HepG2 (cell line): ENCODE results near the gene FKBP8. TPM values are rescaled to one million over a fixed set of nuclear protein-coding genes. Genes with fewer than 3 reads are reported as not detected.
A peak's percentile ranks its signal among the peaks of the same experiment; 100 is the strongest.

ENCODE experiments used
- DR1 ChIP-seq: sonication (generic); formaldehyde crosslinking; IDR thresholded peaks from 2 replicates; pipeline ENCODE4 v1.8.0; 2021; ENCODE audit warnings: mild to moderate bottlenecking, missing genetic modification reagents, inconsistent platforms
- HIC2 ChIP-seq: sonication (generic); formaldehyde crosslinking; IDR thresholded peaks from 2 replicates; pipeline ENCODE4 v1.9.0; 2022; ENCODE audit warnings: low read depth, missing genetic modification reagents
- HOXD1 ChIP-seq: sonication (generic); formaldehyde crosslinking; IDR thresholded peaks from 2 replicates; pipeline ENCODE4 v1.5.0; 2020; ENCODE audit warnings: missing genetic modification reagents
- LRRFIP1 ChIP-seq: sonication (generic); formaldehyde crosslinking; conservative IDR thresholded peaks from 2 replicates; pipeline ENCODE4 v1.4.0; 2020; ENCODE audit warnings: missing genetic modification reagents
- NCOA5 ChIP-seq: sonication (generic); formaldehyde crosslinking; IDR thresholded peaks from 2 replicates; pipeline ENCODE4 v1.4.0; 2020; ENCODE audit warnings: missing genetic modification reagents
- PHF20 ChIP-seq: sonication (generic); formaldehyde crosslinking; IDR thresholded peaks from 2 replicates; pipeline ENCODE4 v1.5.0; 2020; ENCODE audit warnings: mild to moderate bottlenecking, missing genetic modification reagents
- POLR2G ChIP-seq: fragments of 200-400 bp; formaldehyde crosslinking; IDR thresholded peaks from 2 replicates; pipeline ENCODE4 v1.6.1; 2018; ENCODE audit warnings: mild to moderate bottlenecking, low read depth, low read length, moderate library complexity
- RBFOX2 ChIP-seq: fragments of 200-400 bp; formaldehyde crosslinking; IDR thresholded peaks from 2 replicates; pipeline ENCODE4 v1.6.1; 2017; ENCODE audit warnings: low read depth, mild to moderate bottlenecking, low read length
- RFX5 ChIP-seq: IDR thresholded peaks from 2 replicates; pipeline ENCODE4 v1.6.1; 2011; ENCODE audit warnings: low read depth, low read length, improper control_type of control experiment
- SALL1 ChIP-seq: sonication (generic); formaldehyde crosslinking; IDR thresholded peaks from 2 replicates; pipeline ENCODE4 v1.8.0; 2022; ENCODE audit warnings: mild to moderate bottlenecking, missing genetic modification reagents
- SOX5 ChIP-seq: IDR thresholded peaks from 2 replicates; pipeline ENCODE4 v1.6.1; 2016; ENCODE audit warnings: borderline replicate concordance
- SP2 ChIP-seq: sonication (generic); formaldehyde crosslinking; IDR thresholded peaks from 2 replicates; pipeline ENCODE4 v1.5.1; 2020; ENCODE audit warnings: mild to moderate bottlenecking, missing genetic modification reagents
- ZFP36L2 ChIP-seq: sonication (generic); formaldehyde crosslinking; IDR thresholded peaks from 2 replicates; pipeline ENCODE4 v1.4.0; 2020; ENCODE audit warnings: missing genetic modification reagents
- ZNF224 ChIP-seq: sonication (generic); formaldehyde crosslinking; IDR thresholded peaks from 2 replicates; pipeline ENCODE4 v1.5.0; 2020; ENCODE audit warnings: mild to moderate bottlenecking, missing genetic modification reagents
- ZNF263 ChIP-seq: sonication (generic); formaldehyde crosslinking; IDR thresholded peaks from 2 replicates; pipeline ENCODE4 v1.4.0; 2020; ENCODE audit warnings: missing genetic modification reagents
- ZNF326 ChIP-seq: sonication (generic); formaldehyde crosslinking; IDR thresholded peaks from 2 replicates; pipeline ENCODE4 v1.4.0; 2020; ENCODE audit warnings: missing genetic modification reagents, borderline replicate concordance
- ZNF335 ChIP-seq: sonication (generic); formaldehyde crosslinking; IDR thresholded peaks from 2 replicates; pipeline ENCODE4 v1.4.0; 2020; ENCODE audit warnings: missing genetic modification reagents
- ZNF337 ChIP-seq: sonication (generic); formaldehyde crosslinking; IDR thresholded peaks from 2 replicates; pipeline ENCODE4 v1.5.1; 2020; ENCODE audit warnings: missing genetic modification reagents, low read depth, mild to moderate bottlenecking, borderline replicate concordance
- ZNF382 ChIP-seq: sonication (generic); formaldehyde crosslinking; IDR thresholded peaks from 2 replicates; pipeline ENCODE4 v1.5.0; 2020; ENCODE audit warnings: missing genetic modification reagents, mild to moderate bottlenecking, borderline replicate concordance
- ZNF446 ChIP-seq: sonication (generic); formaldehyde crosslinking; IDR thresholded peaks from 2 replicates; pipeline ENCODE4 v1.5.0; 2020; ENCODE audit warnings: mild to moderate bottlenecking, missing genetic modification reagents
- ZNF556 ChIP-seq: sonication (generic); formaldehyde crosslinking; IDR thresholded peaks from 2 replicates; pipeline ENCODE4 v1.4.0; 2020; ENCODE audit warnings: mild to moderate bottlenecking, missing genetic modification reagents, borderline replicate concordance
- ZNF576 ChIP-seq: sonication (generic); formaldehyde crosslinking; IDR thresholded peaks from 2 replicates; pipeline ENCODE4 v1.4.0; 2020; ENCODE audit warnings: mild to moderate bottlenecking, missing genetic modification reagents
- ZNF619 ChIP-seq: sonication (generic); formaldehyde crosslinking; IDR thresholded peaks from 2 replicates; pipeline ENCODE4 v1.4.0; 2020; ENCODE audit warnings: mild to moderate bottlenecking, missing genetic modification reagents
- ZNF747 ChIP-seq: sonication (generic); formaldehyde crosslinking; IDR thresholded peaks from 2 replicates; pipeline ENCODE4 v1.8.1; 2023; ENCODE audit warnings: missing genetic modification reagents, mild to moderate bottlenecking, borderline replicate concordance
- ZZZ3 ChIP-seq: sonication (generic); formaldehyde crosslinking; IDR thresholded peaks from 2 replicates; pipeline ENCODE4 v1.4.0; 2020; ENCODE audit warnings: missing genetic modification reagents, mild to moderate bottlenecking, borderline replicate concordance
- polyA plus RNA-seq, 8 experiments: library from polyadenylated mRNA; depleted of rRNA in 3 of 8; stranded (reverse) in 7 of 8; unstranded in 1 of 8; fragments of >200 nt; fragmentation: Illumina TruSeq in 4 of 8; extraction: Trizol in 4 of 8; gene quantifications; 2 replicates each; pipeline versions ENCODE4 v1.2.1 to v1.2.3, GENCODE V29; 2011 to 2016; ENCODE audit warnings: low read depth in 4 of 8, missing spikeins in 1 of 8, mixed read lengths in 1 of 8; ENCODE audit not compliant: insufficient read depth in 1 of 8
- total RNA-seq, 5 experiments: library from RNA; depleted of rRNA; stranded (reverse); fragments of >200 nt; fragmentation: Illumina TruSeq; extraction: Trizol; gene quantifications; 2 replicates each; pipeline ENCODE4 v1.2.3, GENCODE V29; 2016; ENCODE audit warnings: low read depth in 1 of 5

The FKBP8 gene
- total and polyA plus RNA-seq, 2 of the 13 experiments (the other 11 are each of a cell fraction or from before 2014, with no cell fraction given), result 81.7 to 93.9 TPM

- TF ChIP-seq HIC2 (no peak; the same call in 1 of the 2 replicates), NCOA5 (no peak), ZNF337 (CRISPR knock-in tag) (peak; percentile 54; the same call in 1 of the 2 replicates), SOX5 (peak; percentile 8; the same call in 1 of the 2 replicates), ZNF382 (CRISPR knock-in tag) (no peak), LRRFIP1 (CRISPR knock-in tag) (no peak), HOXD1 (CRISPR knock-in tag) (peak; percentile 68), ZNF747 (peak; percentile 65; the same call in 1 of the 2 replicates), DR1 (0 out of 2 replicates have a peak, but pooled peaks have one; percentile 23), RFX5 (no peak), ZNF556 (CRISPR knock-in tag) (no peak; the same call in 1 of the 2 replicates), POLR2G (peak; percentile 91), RBFOX2 (peak; percentile 95), ZZZ3 (CRISPR knock-in tag) (no peak), ZNF446 (CRISPR knock-in tag) (no peak; the same call in 1 of the 2 replicates), SALL1 (CRISPR knock-in tag) (peak; percentile 59), ZFP36L2 (no peak), ZNF576 (CRISPR knock-in tag) (0 out of 2 replicates have a peak, but pooled peaks have one; percentile 48), ZNF326 (no peak), PHF20 (peak; percentile 75), ZNF224 (CRISPR knock-in tag) (no peak), ZNF263 (CRISPR knock-in tag) (no peak; the same call in 1 of the 2 replicates), ZNF619 (CRISPR knock-in tag) (no peak), ZNF335 (CRISPR knock-in tag) (peak; percentile 25; the same call in 1 of the 2 replicates), SP2 (CRISPR knock-in tag) (0 out of 2 replicates have a peak, but pooled peaks have one; percentile 27)
Measured at GRCh38 chr19:18588611-18589379, 45.4 kb upstream of the FKBP8 start, which contains the start of gene REX1BD (continued).
